IMR-90 (cell line): ENCODE measurements around the gene TDRKH. TPM values are rescaled to one million over a fixed set of nuclear protein-coding genes. Genes with fewer than 3 reads are reported as not detected.

Experiments
- ATAC-seq: fragments of 200-7000 bp; cut with Tn5 transposase; 2 replicates; pipeline ENCODE4 v1.9.1; 2020; ENCODE audit warnings: low read depth, mild to moderate bottlenecking, moderate library complexity
- BruUV-seq: library from RNA; stranded (reverse); fragments of 400-500 nt; replicated peaks from 2 replicates; lab custom pipeline; 2021; lab: Mats Ljungman, UMichigan
- CTCF ChIA-PET: fragments of 300-600 bp; formaldehyde crosslinking; extraction: SDS; loops from one replicate; lab custom pipeline; 2021; ENCODE audit warnings: antibody characterized with exemption; lab: Yijun Ruan, JAX
- POLR2A ChIA-PET: fragments of 300-600 bp; sonication (Branson Sonifier 250); formaldehyde crosslinking; loops from one replicate; lab custom pipeline; 2022; ENCODE audit warnings: antibody characterized with exemption; ENCODE audit not compliant: unreplicated experiment; lab: Charles Lee
- DNase-seq: peaks from one replicate; pipeline ENCODE4 v3.0.0; 2013
- H2AFZ ChIP-seq: replicated peaks from 2 replicates; pipeline ENCODE3; 2013; ENCODE audit warnings: low read length, mild to moderate bottlenecking; ENCODE audit not compliant: poor library complexity
- H2AK5ac ChIP-seq: 2 replicates; pipeline ENCODE4 v1.6.1; 2013; ENCODE audit warnings: low read depth, low read length, inconsistent platforms
- H2AK9ac ChIP-seq: replicated peaks from 2 replicates; pipeline ENCODE3; 2013; ENCODE audit warnings: mild to moderate bottlenecking, low read depth, low read length, moderate library complexity; ENCODE audit not compliant: poor library complexity
- H2BK120ac ChIP-seq: 2 replicates; pipeline ENCODE4 v1.6.1; 2013; ENCODE audit warnings: low read depth, low read length, inconsistent platforms
- H2BK15ac ChIP-seq: 3 replicates; pipeline ENCODE4 v1.6.1; 2013; ENCODE audit warnings: low read depth, low read length, inconsistent platforms
- H2BK20ac ChIP-seq: 2 replicates; pipeline ENCODE4 v1.6.1; 2013; ENCODE audit warnings: low read depth, mild to moderate bottlenecking, inconsistent platforms, low read length, moderate library complexity
- H2BK5ac ChIP-seq: 2 replicates; pipeline ENCODE4 v1.6.1; 2013; ENCODE audit warnings: mild to moderate bottlenecking, low read depth, low read length, inconsistent platforms; ENCODE audit not compliant: poor library complexity, severe bottlenecking
- H3K14ac ChIP-seq: replicated peaks from 2 replicates; pipeline ENCODE4 v1.6.1; 2013; ENCODE audit warnings: low read depth, low read length, inconsistent platforms
- H3K18ac ChIP-seq: 2 replicates; pipeline ENCODE4 v1.6.1; 2013; ENCODE audit warnings: low read depth, low read length, control low read depth
- H3K23ac ChIP-seq: 2 replicates; pipeline ENCODE4 v1.6.1; 2013; ENCODE audit warnings: low read depth, low read length, inconsistent platforms
- H3K27ac ChIP-seq: 2 replicates; pipeline ENCODE4 v1.5.1; 2013; ENCODE audit warnings: mild to moderate bottlenecking, control low read depth, low read length; ENCODE audit not compliant: insufficient read depth
- H3K27me3 ChIP-seq: 2 replicates; pipeline ENCODE4 v1.6.1; 2013; ENCODE audit warnings: low read length; ENCODE audit not compliant: control insufficient read depth, insufficient read depth
- H3K36me3 ChIP-seq: 2 replicates; pipeline ENCODE4 v1.6.1; 2013; ENCODE audit warnings: low read length, mixed read lengths; ENCODE audit not compliant: control insufficient read depth, insufficient read depth
- H3K4ac ChIP-seq: 2 replicates; pipeline ENCODE4 v1.6.1; 2013; ENCODE audit warnings: low read depth, low read length, inconsistent platforms
- H3K4me1 ChIP-seq: 2 replicates; pipeline ENCODE4 v1.6.1; 2013; ENCODE audit warnings: low read length, mixed read lengths; ENCODE audit not compliant: control insufficient read depth, insufficient read depth
- H3K4me2 ChIP-seq: 2 replicates; pipeline ENCODE4 v1.6.1; 2013; ENCODE audit warnings: low read depth, mild to moderate bottlenecking, control low read depth, low read length, moderate library complexity
- H3K4me3 ChIP-seq: 2 replicates; pipeline ENCODE4 v1.5.1; 2013; ENCODE audit warnings: low read depth, mild to moderate bottlenecking, control low read depth, low read length, moderate library complexity; ENCODE audit not compliant: insufficient read depth
- H3K56ac ChIP-seq: 2 replicates; pipeline ENCODE4 v1.6.1; 2013; ENCODE audit warnings: low read length, inconsistent platforms; ENCODE audit not compliant: insufficient read depth; ENCODE audit errors: extremely low read depth
- H3K79me1 ChIP-seq, 2 experiments: 2 replicates each; pipeline ENCODE4 v1.6.1; 2013; ENCODE audit warnings: low read length in 2 of 2, inconsistent platforms in 1 of 2, low read depth in 1 of 2
- H3K9ac ChIP-seq: 2 replicates; pipeline ENCODE4 v1.6.1; 2013; ENCODE audit warnings: low read depth, low read length, control low read depth
- H3K9me1 ChIP-seq: 2 replicates; pipeline ENCODE4 v1.6.1; 2013; ENCODE audit warnings: low read length, inconsistent platforms; ENCODE audit not compliant: insufficient read depth
- H3K9me3 ChIP-seq: 2 replicates; pipeline ENCODE4 v1.6.1; 2013; ENCODE audit warnings: low read length; ENCODE audit not compliant: control insufficient read depth, insufficient read depth
- H4K20me1 ChIP-seq: 2 replicates; pipeline ENCODE4 v1.6.1; 2013; ENCODE audit warnings: low read length, inconsistent platforms; ENCODE audit not compliant: insufficient read depth
- H4K5ac ChIP-seq: 2 replicates; pipeline ENCODE4 v1.6.1; 2013; ENCODE audit warnings: mild to moderate bottlenecking, low read depth, low read length, control low read depth
- H4K8ac ChIP-seq, 2 experiments: 2 replicates each; pipeline ENCODE4 v1.6.1; 2013; ENCODE audit warnings: low read depth in 2 of 2, low read length in 2 of 2, control low read depth in 1 of 2, inconsistent platforms in 1 of 2
- H4K91ac ChIP-seq: 2 replicates; pipeline ENCODE4 v1.6.1; 2013; ENCODE audit warnings: low read depth, low read length, inconsistent platforms; ENCODE audit not compliant: insufficient read depth
- CEBPB ChIP-seq: IDR thresholded peaks from 2 replicates; pipeline ENCODE4 v1.6.1; 2012; ENCODE audit warnings: low read depth, low read length, improper control_type of control experiment
- CTCF ChIP-seq: conservative IDR thresholded peaks from 2 replicates; pipeline ENCODE4 v1.5.1; 2012; ENCODE audit warnings: mild to moderate bottlenecking, low read depth, low read length, improper control_type of control experiment
- FOS ChIP-seq: fragments of 150-350 bp; IDR thresholded peaks from 2 replicates; pipeline ENCODE4 v1.6.1; 2016; ENCODE audit warnings: low read depth, low read length
- MAZ ChIP-seq: IDR thresholded peaks from 2 replicates; pipeline ENCODE4 v1.6.1; 2012; ENCODE audit warnings: low read depth, mild to moderate bottlenecking, low read length, improper control_type of control experiment, moderate library complexity, borderline replicate concordance
- NFE2L2 ChIP-seq: fragments of 150-350 bp; IDR thresholded peaks from 2 replicates; pipeline ENCODE4 v1.6.1; 2016; ENCODE audit warnings: low read depth, mild to moderate bottlenecking, low read length
- RCOR1 ChIP-seq: IDR thresholded peaks from 2 replicates; pipeline ENCODE4 v1.6.1; 2012; ENCODE audit warnings: mild to moderate bottlenecking, low read length, improper control_type of control experiment; ENCODE audit not compliant: insufficient replicate concordance
- RFX5 ChIP-seq: IDR thresholded peaks from 2 replicates; pipeline ENCODE4 v1.8.0; 2012; ENCODE audit warnings: low read depth, mild to moderate bottlenecking, low read length, moderate library complexity
- SMC3 ChIP-seq: fragments of 150-350 bp; IDR thresholded peaks from 2 replicates; pipeline ENCODE4 v1.6.1; 2016; ENCODE audit warnings: low read depth, mild to moderate bottlenecking, antibody characterized with exemption, low read length, moderate library complexity
- WGBS, 2 experiments: methylation state at CpG; one replicate each; pipeline versions ENCODE4 v1.1.5 to v1.1.7; 2013; ENCODE audit warnings: missing lambda C conversion rate in 2 of 2; ENCODE audit not compliant: insufficient read length in 1 of 2; ENCODE audit errors: extremely low coverage in 2 of 2; 5-methylcytosine and 5-hydroxymethylcytosine counted together
- dilution Hi-C: fragments of 300-500 bp; cut with HindIII; formaldehyde crosslinking; loops from one replicate; pipeline ENCODE4 v1.14.3; 2018; ENCODE audit warnings: low sequenced_read_pairs; ENCODE audit not compliant: unreplicated experiment
- in situ Hi-C: fragments of 300-500 bp; cut with MboI; formaldehyde crosslinking; loops from 3 replicates; pipeline ENCODE4 v1.14.3; 2019; ENCODE audit warnings: low sequenced_read_pairs, inconsistent platforms, mixed read lengths
- intact Hi-C: fragments of 100-400 bp; cut with micrococcal nuclease; formaldehyde crosslinking; loops from 2 replicates; pipeline ENCODE4 v1.10.0; 2022
- polyA plus RNA-seq, 3 experiments: library from polyadenylated mRNA; depleted of rRNA; stranded (reverse); fragments of >200 nt; gene quantifications; 2 replicates each; pipeline ENCODE4 v1.2.3, GENCODE V29; 2012; ENCODE audit warnings: low replicate concordance in 1 of 3
- total RNA-seq: library from RNA; depleted of rRNA; stranded (reverse); fragments of >200 nt; gene quantifications from 2 replicates; pipeline ENCODE4 v1.2.3, GENCODE V29; 2012
- TF ChIP-seq, protein P1 (sequence below): fragments of 150-350 bp; IDR thresholded peaks from 2 replicates; pipeline ENCODE4 v1.6.1; 2016; ENCODE audit warnings: low read depth, mild to moderate bottlenecking, low read length, moderate library complexity, borderline replicate concordance

TDRKH gene
- total and polyA plus RNA-seq, 2 of the 4 experiments (the other 2 are of a cell fraction): 1.2 to 2.2 TPM

- intact Hi-C loops (loop anchor here (5.0 kb wide), 2 partner anchors 280 to 540 kb away; partner anchors contain the start of genes PIP5K1A and POGZ), dilution Hi-C loops (no loop called here), in situ Hi-C loops (loop anchor here (5.0 to 10.0 kb wide), 2 partner anchors 202 to 290 kb away; no protein-coding TSS in a partner anchor)
- Histone ChIP-seq H3K36me3 (no peaks in the 10 kb centered on the region), H3K27ac (no peak overlapping the region), H3K79me1 (no peaks in the 10 kb centered on the region), H3K9me1 (no peaks in the 10 kb centered on the region), H2BK120ac (no peak overlapping the region), H4K20me1 (no peaks in the 10 kb centered on the region), H3K56ac (no peak overlapping the region), H3K27me3 (peaks cover 36% of the 10 kb centered on the region), H2AFZ (no peak overlapping the region), H2BK20ac (no peak overlapping the region), H3K14ac (no peak overlapping the region), H3K9me3 (peaks cover 8% of the 10 kb centered on the region), H2AK5ac (no peak overlapping the region), H2AK9ac (no peak overlapping the region), H2BK15ac (no peak overlapping the region), H4K8ac (no peak overlapping the region), H4K5ac (no peak overlapping the region), H4K91ac (no peak overlapping the region), H3K4me1 (no peaks in the 10 kb centered on the region), H3K4me2 (no peak overlapping the region), H3K18ac (no peak overlapping the region), H3K9ac (no peak overlapping the region), H3K23ac (no peak overlapping the region), H2BK5ac (no peak overlapping the region), H3K4ac (no peak overlapping the region), H3K4me3 (no peak overlapping the region)
- CTCF ChIA-PET: no interaction called here
- WGBS, 2 experiments: no CpG with 5 or more reads among the region's 2 CpGs
- POLR2A ChIA-PET: no interaction called here
- DNase-seq: no peak
- TF ChIP-seq NFE2L2 (no peak), SMC3 (no peak), CEBPB (no peak), RFX5 (no peak), MAZ (no peak), CTCF (no peak), RCOR1 (no peak), FOS (no peak)
- TF ChIP-seq, protein P1, sequence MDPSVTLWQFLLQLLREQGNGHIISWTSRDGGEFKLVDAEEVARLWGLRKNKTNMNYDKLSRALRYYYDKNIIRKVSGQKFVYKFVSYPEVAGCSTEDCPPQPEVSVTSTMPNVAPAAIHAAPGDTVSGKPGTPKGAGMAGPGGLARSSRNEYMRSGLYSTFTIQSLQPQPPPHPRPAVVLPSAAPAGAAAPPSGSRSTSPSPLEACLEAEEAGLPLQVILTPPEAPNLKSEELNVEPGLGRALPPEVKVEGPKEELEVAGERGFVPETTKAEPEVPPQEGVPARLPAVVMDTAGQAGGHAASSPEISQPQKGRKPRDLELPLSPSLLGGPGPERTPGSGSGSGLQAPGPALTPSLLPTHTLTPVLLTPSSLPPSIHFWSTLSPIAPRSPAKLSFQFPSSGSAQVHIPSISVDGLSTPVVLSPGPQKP: no peak
- no TSS peak for BruUV-seq
- no peak for ATAC-seq
Observed at GRCh38 chr1:151737026-151737425, 53.3 kb downstream of the TDRKH start.
